COLO668 (cell line): Measurements from ENCODE around the gene PKM.
A peak's percentile ranks its signal among the peaks of the same experiment; 100 is the strongest.

ENCODE experiments used
- DNase-seq: peaks from one replicate; lab custom pipeline; 2025; ENCODE audit not compliant: unreplicated experiment; lab: John Stamatoyannopoulos, UW

PKM gene

DNA sequence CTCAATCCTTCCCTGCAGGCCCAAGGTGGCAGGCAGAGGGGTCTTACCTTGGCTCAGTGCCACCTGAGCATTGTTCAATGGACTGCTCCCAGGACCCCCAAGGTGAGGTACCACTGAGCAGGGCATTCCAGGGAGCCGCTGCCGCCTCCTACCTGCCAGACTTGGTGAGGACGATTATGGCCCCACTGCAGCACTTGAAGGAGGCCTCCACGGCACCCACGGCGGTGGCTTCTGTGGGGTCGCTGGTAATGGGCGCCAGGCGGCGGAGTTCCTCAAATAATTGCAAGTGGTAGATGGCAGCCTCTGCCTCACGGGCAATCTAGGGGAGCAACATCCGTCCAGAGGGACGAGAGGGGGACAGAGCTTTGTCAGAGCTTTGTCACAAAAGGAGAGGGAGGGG is 28.7 kb downstream of the PKM start:
- no peak for DNase-seq

DNA sequence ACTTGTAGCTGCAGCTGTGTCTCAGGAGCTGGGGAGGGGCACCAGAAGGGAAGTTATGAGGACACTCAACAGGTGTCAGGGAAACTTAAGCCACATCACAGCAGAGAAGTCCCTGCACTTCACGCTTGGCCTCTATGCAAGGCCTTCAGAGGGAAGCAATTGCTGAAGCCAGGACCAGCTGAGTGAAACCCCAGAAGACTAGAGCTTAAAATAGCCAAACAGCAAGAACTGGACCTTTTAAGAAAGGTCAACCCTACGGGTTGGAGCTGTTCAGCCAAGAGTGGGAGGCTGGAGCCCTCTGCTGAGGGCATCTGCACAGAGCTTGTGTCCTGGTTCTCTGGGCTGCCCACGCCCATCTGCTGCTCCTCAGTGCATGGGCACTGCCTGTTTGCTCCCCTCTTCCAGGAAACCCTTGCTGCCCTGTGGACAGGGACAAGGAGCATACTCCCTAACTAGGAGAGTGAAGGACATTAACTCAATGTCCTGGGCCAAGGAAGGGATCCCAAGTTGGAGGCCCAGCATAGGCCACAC is 29.5 kb downstream of the PKM start:
- DNase-seq = no peak

- no peak for DNase-seq
Measured at GRCh38 chr15:72200395-72201237, 30.4 kb downstream of the PKM start.

GRCh38 chr15:72199721-72200212 is 31.2 kb downstream of the PKM start:
- peak; percentile 79 for DNase-seq

- no peak for DNase-seq
Measured at GRCh38 chr15:72199205-72199515, 31.8 kb downstream of the PKM start.

DNA sequence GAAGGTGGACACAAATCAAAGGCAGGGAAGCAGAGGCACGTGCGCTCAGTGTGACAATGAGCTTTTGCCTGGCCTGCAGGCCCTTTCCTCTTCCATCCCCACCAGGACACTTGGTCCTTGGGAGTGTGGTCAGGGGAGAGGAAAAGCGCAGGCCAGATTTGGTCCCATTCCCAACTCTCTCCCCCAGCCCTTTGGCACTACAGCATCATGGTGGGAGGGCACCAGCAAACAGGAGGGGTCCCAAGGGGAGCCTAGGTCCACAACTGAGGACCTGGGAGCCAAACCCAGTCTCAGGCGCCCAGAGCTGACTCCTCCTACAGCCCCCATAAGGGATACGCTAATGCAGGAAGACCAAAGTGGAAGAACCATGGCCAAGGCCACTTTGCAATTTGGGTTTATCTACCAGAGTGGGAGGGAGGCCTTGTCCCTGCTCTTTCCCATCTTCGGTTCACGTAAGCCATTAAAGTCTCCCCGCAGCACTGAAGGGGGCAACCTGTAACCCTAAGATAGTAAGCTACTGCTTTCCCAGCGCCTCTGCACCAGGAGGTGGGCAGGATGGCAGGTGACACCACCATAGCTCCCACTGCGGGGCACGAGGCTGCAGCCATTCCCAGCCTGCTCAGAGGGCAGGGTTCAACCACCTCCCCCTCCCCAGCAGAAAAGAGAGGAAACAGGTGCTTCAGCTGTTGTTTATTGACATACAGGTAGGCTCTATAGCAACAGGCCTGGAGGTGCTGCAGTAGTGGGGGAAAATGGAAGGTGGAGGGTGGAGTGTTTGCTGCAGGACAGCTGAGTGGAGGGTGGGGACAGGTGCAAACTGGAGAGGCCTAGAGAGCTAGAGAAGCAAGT is 32.4 kb downstream of the PKM start:
- DNase-seq = peak; percentile 88

DNA sequence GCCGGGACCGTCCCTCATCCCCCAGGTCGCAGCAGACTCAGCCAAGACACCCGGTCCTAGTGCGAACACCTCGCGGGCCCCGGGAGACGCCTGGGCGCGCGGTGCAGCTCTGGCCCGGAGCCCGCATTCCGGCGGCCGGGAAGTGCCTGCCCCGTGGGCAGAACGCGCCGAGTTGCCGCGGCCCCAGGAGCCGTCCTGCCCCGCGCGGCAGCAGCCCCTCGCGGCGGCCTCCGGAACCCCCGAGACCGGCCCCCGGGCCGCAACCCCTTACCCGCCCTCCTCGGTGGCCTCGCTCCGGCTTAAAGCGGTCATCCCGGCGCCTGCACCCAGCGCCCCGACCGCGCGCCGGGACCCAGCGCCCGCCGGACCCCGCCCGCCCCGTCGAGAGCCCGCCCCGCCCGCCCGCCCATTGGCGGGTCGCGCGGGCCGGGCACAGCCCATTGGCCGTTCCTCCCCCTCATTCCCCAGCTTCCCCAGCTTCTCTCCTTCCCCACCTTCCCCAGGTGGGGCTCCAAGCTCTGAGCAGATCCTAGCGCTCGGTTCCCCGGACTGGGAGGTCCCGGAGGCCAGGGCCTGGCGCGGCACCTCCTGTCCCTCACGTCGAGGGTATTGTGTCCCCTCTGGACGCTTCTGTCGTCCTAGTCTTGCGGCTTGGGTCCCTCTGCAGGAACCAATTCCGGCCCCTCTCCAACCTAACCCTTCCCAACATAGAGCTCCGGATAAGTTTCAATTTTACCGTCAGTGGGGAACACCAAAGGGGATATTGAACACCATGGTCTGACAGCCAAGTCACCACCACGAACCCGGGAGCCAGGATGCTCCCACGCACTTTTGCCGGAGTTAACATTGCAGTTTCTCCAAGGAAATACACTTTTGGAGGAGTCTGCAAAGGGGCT is 33.3 kb downstream of the PKM start, which contains the start of gene GRAMD2A:
GRAMD2A (minus strand) TSS at position 328 of the 896 bp plus-strand sequence.
- peak; percentile 84 for DNase-seq

- DNase-seq = peak; percentile 42
Measured at GRCh38 chr15:72197041-72197459, 33.9 kb downstream of the PKM start.

GRCh38 chr15:72196409-72197040 is 34.5 kb downstream of the PKM start:
- no peak for DNase-seq

DNA sequence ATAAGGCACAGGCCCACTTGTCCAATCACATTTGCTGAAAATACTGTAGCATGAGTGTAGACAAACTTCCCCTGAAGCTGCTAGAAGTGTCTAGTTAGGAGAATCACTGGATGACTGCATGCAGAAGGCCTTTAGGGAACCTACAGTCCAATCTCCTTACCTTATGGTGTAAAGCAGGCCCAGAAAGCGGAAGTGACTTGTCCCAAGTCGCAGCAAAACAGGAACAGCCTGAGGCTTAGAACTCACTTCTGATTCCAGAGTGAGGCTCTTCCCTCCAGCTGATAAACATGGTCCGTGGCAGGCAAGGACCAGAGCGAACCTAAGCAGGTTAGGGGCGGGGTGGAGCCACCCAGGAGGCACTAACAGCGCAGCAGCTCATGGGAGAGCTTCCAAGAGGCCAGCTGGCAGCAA is 35.9 kb downstream of the PKM start:
- peak; percentile 13 for DNase-seq

DNA sequence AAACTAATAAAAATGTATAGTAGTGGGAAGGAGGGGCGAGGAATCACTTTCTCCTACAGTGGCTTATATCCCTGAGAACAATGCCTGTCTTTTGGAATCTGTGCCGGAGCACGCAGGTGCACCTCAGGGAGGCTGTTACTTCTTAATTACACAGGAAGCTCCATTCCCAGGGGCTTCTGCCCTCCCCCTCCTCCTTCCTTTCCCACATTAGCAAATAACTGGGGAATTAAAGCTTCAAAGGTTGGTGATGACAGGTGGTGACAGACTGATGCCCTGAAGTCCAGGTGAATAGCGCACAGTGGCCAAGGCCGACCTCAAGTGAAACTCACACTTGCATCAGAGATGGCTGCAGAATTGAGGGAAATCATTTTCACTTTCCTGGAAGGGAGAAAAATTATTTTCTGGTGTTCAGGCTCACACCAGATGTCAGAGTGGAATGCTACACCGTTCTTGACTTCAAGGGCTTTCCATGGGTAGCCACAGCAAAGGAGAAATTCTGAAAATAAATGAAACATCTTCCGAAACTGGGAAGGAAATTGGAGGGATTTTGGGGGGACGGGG is 37.1 kb downstream of the PKM start:
- DNase-seq = no peak

GRCh38 chr15:72192416-72192815 is 38.6 kb downstream of the PKM start:
- no peak for DNase-seq

- DNase-seq = no peak
Measured at GRCh38 chr15:72189250-72189902, 41.6 kb downstream of the PKM start.

DNA sequence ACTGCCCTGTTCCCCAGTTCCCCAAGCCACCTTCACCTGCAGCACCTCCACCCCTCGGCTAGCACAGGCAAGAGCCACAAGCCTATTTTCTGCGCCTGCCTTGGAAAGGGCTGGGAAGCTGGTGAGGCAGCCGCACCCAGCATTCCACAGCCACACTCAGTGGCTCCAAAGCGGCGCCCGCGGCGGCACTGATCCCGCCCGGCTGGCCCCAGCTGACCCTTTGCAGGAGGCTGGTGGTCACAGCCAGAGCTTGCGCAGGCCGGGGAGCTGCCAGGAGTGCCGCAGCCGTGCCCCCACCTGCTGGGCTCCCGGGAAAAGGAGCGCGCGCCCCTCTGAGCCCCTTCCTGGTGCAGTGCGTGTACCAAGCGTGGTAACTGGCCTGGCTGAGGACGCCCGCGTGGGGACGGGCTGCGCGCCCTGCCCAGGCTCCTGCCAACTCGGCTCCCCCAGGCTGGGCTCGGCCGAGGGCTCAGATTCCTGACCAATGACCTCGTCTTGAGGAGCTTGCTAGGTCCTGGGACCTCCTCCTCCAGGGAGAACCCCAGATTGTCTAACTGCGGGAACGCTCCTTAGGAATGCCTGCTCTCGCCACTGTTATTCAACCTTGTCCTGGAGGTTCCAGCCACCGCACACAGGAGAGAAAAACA is 46.7 kb downstream of the PKM start:
- no peak for DNase-seq

DNA sequence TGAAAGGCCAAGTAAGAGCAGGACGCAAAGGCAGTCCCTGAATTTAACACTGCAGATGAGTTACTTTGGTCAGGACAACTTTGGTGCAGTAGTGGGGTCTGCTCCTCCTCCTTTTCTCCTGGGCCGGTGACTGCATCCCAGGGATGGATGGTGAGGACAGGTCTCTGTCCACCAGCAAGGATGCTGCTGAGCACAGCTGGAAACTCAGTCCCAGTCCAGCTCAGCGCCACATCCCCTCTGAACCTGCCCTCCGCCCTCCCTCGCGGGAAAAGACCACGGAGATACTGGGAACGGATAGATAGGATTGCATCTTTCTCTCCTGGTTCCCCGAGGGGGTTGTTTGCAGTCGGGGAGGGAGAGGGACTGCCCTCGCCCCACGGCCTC is 47.2 kb downstream of the PKM start:
- DNase-seq = no peak

- no peak for DNase-seq
Measured at GRCh38 chr15:72182673-72183072, 48.3 kb downstream of the PKM start.

- DNase-seq = no peak
Measured at GRCh38 chr15:72182244-72182643, 48.7 kb downstream of the PKM start.

- DNase-seq = no peak
Measured at GRCh38 chr15:72180761-72181324, 50.1 kb downstream of the PKM start.
